ENCODE data around the gene ALG1.

ALG1 gene, protein sequence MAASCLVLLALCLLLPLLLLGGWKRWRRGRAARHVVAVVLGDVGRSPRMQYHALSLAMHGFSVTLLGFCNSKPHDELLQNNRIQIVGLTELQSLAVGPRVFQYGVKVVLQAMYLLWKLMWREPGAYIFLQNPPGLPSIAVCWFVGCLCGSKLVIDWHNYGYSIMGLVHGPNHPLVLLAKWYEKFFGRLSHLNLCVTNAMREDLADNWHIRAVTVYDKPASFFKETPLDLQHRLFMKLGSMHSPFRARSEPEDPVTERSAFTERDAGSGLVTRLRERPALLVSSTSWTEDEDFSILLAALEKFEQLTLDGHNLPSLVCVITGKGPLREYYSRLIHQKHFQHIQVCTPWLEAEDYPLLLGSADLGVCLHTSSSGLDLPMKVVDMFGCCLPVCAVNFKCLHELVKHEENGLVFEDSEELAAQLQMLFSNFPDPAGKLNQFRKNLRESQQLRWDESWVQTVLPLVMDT

DNA sequence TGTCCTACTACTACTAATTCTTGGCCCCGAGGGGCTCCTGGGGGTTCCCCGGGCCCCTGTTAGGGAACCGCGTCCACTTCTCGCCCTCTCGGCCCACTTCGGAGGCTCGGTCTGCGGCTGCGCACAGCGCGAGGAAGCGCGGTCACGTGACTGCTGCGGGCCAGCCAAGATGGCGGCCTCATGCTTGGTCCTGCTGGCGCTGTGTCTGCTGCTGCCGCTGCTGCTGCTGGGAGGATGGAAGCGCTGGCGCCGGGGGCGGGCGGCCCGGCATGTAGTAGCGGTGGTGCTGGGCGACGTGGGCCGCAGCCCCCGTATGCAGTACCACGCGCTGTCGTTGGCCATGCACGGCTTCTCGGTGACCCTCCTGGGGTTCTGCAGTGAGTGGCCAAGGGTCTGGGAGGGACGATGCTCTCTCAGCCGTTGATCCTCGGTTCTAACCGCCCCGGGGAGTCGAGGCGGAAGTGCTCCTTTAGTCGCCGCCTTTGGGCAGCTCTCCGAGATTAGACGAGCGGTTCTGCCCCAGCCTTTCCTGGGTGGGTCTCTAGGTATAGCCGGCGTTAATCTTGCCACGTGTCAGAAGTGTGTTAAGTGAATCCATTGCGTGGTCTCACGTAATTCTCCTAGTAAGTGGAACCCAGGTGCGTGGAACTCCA, at the start of gene ALG1:
Gene ALG1, plus strand, starts transcription at position 163 of the 653 bp plus-strand sequence. Its CDS starts 7 bp downstream, at position 170.
- DNase-seq (ENCODE audit: low read depth) = peak; percentile 33

DNA sequence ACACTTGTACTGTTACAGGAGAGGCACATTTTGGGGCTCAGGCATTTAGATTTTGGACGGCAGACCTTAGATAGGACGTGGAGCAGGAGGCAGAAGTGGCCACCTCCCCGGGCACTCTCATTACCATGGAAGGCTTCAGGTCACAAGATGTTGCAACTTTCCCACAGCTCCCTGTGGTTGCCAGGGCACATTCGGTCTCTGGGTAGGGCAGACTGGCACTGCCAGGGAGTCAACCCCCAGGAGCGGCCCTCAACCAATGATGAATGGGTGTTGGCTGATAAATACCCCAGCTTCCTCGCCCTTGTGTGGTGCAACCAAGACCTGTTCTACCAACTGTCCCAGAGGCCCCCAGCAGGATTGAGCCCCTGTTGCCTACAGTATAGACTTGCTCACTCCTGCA, 49.1 kb upstream of the ALG1 start:
- DNase-seq (ENCODE audit: low read depth) = no peak

DNA sequence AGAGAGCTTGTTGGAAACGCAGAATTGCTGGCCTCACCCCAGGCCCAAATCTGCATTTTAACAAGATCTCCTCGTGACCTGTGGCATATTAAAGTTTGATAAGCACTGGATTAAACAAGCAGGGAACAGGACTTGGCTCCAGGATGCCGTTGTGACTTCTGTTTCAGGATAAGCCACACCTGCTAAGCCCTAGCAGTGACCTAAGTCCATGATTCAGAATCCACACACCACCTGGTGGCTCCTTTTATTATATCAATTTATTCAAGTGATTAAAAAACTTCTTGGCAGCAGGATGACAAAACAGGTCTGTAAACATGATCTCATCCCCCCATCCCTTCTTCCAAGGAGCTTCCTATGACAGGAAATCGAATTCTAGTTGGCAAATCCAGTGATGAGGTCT, 47.0 kb upstream of the ALG1 start:
- no peak for DNase-seq (ENCODE audit: low read depth)

DNA sequence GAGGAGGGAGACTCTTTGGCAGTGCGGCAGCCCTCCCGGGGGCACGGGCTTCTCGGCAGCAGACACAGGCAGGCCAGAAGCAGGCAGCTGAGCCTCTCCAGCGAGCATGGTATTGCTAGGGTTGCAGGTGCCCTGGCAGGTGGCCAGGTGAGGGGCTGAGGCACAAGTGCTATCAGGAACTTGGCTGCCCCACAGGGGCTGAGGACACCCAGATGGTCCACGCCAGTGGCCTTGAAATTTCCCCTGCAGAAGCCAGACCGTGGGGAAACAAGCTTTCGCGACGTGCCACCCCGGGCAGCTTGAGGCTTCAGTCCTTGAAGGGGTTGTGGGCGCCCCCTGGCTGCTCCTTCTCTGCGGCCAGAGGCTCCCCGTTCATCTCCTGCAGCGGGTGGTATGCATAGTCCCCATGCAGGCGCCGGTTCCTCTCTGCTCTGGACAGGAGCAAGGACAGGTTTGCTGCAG, 46.4 kb upstream of the ALG1 start:
- no peak for DNase-seq (ENCODE audit: low read depth)

DNA sequence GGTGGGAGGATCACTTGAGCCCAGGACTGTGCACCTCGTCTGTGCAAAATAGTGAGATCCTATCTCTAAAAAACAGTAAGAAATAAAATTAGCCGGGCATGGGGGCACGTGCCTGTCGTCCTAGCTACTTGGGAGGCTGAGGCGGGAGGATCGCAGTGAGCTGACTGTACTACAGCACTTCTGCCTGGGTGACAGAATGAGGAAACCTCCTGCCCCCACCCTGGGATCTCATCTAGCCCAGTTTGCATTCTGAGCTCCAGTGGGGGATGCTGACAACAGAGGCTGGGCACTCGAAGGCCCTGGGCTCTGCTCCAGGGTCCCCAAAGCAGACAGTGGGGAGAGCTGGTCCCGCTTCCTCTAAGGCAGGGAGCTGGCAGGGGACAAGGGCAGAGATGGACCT, 45.0 kb upstream of the ALG1 start:
- no peak for DNase-seq (ENCODE audit: low read depth)

DNA sequence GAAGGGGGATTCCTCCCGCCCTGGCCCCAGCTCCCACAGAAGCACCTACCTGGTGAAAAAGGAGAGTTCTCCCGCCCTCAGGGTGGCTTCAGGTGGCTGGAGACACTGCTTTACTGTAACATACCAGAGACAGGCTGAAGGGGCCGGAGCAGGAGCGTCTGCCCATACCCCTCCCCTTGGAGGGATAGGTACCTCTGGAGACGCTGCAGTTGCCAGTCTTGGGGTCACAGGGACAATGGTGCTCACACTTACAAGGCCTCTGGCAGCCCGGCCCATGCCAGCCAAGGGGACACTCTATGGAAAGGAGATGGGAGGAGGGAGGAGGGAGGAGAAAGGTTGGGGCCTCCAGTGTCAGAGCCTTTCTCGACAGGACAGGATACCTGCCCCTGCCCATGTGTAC, 44.6 kb upstream of the ALG1 start:
- no peak for DNase-seq (ENCODE audit: low read depth)

DNA sequence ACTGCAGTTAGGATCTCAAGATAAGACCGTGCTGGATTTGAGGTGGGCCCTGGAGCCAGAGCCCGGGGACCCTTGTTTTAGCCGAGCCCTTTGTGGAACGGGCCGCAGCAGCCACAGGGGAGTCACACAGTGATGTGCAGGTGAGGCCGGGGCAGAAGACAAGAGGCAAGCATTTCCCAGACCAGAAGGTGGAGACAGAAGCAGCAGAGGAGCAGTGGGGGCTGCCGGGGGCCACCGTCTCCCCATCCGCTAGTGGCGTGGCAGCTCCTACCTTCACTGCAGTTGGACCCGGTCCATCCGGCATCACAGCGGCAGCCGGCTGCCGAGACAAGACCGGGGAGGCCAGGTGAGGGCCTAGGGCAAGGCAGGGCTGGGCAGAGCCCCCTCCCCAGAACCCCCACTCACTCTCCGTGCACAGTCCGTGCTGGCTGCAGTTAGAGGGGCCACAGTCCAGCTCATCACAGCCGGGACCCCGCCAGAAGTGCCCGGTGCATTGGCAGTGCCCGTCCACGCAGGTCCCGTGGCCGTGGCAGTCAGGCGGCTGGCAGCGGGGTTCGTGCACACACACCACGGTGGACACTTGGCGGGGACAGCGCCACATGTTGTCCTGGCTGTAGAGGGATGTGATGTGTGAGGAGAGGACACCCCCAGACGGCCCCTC, 43.9 kb upstream of the ALG1 start:
- DNase-seq (ENCODE audit: low read depth) = no peak

DNA sequence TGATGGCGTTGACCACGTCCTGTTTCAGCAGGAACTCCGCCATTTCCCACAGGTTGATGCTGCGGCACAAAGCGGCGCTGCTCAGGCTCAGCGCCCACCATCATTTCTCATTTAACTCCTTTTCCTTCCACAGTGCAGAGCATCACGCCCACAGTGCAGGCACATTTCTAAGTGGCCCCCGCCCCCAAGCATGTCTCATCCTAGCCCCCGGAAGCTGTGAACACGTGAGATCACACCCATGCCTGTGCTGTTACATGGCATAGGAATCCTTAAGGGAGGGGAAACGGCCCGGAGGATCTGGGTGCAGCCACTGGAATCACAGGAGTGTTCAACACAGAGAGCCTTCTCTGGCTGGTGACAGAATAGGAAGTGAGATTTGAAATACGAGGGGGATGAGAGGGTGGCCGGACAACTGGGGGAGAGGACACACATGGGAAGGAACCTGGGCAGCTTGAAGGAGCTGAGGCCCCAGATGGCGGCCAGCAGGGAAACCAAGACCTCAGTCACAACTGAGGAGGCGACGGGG, 42.6 kb upstream of the ALG1 start:
- no peak for DNase-seq (ENCODE audit: low read depth)

DNA sequence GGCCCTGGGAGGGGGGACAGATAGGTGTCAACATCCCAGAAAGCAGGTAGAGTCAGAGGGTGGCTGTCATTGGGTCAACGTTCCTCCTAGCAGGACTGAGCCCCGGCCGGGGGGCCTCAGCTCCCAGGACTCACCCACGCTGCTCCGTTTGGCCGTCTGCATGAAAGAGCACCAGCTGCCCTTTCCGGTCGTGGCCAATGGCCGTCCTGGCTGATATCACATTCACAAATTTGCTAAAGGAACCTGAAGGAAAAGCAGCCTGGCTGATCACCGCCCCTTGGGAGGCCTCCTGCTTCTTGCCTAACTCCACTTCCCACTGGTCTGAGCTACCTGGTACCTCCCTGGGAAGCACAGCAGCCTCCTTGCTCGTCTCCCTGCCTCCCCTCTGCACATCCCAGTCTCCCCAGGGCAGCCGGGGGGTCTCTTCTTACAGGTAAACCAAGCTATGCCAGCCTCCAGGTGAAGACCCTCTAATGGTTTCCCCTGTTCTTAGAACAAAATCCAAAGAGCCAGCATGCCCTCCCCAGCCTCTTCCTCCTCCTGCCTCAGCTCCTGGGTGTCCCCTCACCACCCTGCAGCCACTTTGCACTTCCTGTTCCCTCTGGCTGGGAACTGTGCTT, 41.3 kb upstream of the ALG1 start:
- DNase-seq (ENCODE audit: low read depth) = no peak

DNA sequence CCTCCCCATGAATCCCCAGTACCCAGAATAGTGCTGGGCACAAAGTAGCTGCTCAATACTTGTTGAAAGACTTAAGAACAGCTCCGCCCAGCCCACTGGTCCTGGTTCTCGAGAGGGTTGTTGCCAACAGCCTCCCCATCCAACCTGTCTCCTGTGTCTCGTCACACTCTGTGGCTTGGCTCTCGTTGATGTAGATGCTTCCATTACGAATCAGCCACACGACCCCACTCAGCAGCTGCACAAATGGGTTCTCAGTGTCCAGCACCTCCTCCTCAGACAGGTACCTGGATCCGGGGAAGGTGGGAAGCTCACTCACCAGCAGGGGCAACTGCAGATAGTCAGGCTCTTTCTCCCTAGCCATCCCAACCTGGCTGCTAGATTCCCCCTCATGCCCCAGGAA, 40.0 kb upstream of the ALG1 start:
- DNase-seq (ENCODE audit: low read depth) = no peak

DNA sequence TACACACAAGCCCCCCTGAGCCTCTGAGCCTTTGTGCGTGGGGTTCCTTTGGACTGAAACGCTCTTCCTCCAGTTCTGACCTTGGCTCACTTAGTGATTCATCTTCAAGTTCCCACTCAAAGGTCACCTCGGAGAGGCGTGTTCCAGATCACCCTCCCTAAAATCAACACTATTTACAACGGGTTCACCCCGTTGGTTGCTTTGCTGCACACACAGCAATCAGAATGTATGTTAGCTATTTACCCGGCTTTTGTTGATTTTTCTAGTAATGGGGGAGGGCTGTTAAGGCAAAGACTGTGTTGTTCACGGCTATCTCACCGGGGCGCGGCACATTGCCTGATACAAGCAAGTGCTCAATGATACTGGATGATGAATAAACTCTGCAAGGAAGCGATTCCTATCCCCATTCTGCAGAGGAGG, 38.9 kb upstream of the ALG1 start:
- no peak for DNase-seq (ENCODE audit: low read depth)

DNA sequence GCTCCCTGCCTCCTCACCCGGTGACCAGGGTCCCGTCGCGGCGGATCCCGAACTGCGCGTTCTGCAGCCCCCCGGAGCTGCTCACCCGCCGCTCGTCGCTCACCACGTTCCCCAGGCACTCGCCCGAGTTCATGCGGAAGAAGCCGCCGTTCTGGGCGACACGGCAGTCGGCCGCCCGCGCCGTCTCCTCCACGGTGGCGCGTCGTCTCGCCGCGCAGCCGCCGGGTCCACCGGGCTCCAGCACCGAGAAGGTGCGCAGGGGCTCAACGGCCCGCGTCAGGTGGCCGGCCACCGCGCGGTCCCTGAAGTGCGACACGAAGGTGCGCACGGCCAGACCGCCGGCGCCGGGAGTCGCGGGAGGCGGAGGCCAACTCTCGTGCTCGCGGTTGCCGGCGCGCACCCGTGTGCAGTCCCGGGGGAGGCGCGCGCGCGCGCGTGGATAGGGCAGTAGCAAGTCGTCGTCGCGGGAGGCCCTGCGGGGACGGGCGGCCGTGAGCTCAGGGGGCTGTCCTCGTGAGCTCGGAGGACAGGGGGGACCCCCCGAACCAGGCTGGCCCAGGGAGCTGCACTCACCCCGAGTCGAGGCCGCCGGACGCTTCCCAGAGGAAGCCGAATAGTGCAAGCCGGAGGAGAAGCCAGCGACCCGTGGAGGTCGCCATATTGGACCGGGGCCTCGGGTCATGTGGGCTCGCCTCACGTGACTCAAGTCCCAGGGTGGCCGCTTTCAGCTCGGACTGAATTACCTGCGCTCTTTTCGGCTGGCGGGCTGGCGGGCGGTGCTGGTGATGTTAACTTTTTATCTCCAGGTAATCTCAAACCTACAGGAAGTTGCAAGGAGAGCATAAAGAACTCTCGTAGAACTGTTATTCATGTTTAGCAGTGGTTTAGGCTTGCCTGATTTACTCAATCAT, 38.1 kb upstream of the ALG1 start, which contains the start of gene NAGPA:
Gene NAGPA, minus strand, starts transcription at position 680 of the 911 bp plus-strand sequence. Its CDS starts 21 bp downstream, at position 659.
- peak; percentile 49 for DNase-seq (ENCODE audit: low read depth)

DNA sequence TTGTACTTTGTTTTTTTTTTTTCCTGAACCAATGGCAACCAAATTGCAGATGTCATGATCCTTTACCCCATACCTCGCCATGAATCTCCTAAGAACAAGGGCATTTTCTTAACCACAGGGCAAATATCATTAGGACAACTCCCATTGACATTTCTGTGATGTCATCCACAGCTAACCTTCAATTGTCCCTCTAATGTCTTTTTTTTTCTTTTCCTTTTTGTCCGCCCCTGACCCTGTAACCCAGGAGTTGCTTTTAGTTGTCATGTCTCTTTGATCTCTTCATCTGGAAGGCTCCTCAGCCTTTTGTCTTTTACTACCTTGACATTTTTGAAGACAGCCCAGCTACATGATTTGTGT, 37.5 kb upstream of the ALG1 start:
- no peak for DNase-seq (ENCODE audit: low read depth)

DNA sequence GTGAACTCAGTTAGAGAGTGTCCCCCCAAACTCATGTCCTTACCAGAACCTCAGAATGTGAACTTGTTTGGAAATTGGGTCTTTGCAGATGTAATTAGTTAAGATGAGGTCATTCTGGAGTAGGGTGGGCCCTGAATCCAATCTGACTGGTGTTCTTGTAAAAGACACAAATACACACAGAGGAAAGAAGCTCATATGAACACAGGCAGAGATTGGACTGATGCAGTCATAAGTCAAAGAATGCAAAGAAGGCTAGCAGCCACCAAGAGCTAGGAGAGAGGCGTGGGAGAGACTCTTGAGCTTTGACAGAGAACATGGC, 35.8 kb upstream of the ALG1 start:
- no peak for DNase-seq (ENCODE audit: low read depth)

DNA sequence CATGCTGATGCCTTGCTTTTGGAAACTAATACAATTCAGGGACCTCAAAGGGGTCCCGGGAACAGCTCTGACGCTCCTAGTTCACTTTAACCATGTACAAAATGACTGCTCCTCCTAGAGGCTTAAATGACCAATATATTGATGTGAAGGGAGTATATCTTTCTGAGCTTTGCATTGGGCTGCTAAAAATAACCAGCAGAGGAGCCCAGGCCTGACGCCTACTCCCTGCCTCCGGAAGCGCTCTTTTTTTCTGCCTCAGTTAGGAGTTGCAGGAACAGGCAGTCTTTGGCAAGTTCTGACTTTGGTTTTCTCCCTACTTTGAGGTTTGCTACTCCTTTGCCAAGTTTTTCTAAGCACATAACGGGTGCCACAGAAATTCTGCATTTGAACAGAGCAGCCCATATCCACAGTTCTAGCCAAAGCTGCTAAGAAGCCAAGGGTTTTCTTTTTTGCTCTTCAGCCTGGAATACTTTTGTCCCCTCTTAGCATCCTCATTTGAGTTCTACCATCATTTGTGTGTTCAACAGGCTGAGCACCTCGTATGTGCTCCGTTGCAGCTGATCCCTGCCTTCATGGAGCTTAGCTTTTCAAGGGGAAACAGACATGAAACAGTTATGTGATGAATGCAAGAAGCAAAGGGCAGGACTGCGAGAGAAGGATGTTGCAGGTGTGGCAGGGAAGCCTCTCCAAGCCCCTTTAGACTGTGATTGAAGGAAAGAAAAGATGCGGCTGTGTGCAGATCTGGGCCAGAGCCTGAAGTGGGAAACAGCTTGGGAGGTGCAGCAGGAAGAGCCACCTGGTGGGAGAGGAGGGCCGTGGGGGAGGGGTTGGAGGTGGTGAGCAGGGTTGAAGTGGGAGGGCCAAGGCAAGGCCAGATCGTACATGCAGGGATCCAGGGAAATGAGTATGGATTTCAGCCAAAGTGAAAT, 35.2 kb upstream of the ALG1 start:
- no peak for DNase-seq (ENCODE audit: low read depth)

DNA sequence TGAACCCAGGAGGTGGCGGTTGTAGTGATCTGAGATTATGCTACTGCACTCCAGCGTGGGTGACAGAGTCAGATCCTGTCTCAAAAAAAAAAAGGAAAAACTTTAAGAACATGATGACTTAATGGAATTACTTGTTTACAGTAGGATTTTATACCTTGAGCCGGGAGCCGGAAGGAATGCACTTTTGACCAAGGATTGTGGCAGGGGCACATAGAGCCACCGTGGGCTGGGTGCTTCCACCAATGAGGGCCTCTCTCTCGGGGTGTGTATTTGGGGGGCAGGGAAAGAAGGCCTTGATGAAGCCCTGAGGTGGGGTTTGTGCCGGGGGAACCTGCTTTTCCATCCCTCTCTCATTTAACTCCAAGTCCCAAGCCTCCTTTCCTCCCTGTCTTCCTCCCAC, 31.2 kb upstream of the ALG1 start:
- no peak for DNase-seq (ENCODE audit: low read depth)

DNA sequence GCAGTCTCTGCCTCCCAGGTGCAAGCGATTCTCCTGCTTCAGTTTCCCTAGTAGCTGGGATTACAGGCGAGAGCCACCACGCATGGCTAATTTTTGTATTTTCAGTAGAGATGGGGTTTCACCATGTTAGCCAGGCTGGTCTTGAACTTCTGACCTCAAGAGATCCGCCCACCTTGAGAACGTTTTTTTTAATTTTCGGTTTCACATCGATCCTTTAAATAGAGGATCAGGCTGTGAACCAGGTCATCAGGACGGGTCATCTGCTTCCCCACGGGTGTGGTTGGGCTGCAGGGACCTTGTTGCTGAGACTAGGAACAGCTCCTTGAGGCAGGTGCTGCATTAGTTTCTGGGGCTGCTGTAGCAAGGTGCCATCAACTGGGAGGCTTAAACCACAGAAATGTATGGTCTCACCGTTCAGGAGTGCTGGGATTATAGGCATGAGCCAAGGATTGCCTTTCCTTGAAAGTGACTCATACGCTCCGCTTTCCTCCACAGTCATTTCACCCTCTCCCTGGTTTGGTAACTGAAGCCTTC, 30.0 kb upstream of the ALG1 start:
- peak; percentile 40 for DNase-seq (ENCODE audit: low read depth)

DNA sequence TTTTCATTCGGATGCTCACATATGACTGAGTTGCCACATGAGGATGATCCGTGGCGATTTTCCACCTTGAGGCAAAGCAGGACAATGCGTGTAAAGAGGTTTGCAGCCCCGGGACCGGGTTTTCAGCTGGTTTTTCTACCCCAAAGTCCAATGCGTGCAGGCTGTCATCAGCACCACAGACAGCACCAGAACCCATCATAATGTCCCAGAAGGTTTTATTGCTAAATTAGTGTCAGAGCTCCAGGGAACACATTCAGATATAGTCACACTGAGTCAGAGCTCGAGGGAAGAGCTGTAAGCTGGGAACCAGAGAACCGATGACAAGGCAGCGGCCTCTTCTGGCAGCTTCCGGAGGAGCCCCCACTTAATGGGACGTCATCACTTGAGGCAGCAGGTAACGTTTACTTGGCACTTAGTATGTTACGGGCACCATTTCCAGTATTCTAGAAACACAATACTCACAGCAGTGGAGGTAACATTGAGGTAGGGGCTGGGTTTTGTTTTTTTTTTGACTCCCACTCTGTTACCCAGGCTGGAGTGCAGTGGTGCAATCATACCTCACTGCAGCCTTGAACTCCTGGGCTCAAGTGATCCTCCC, 29.0 kb upstream of the ALG1 start:
- DNase-seq (ENCODE audit: low read depth) = no peak

DNA sequence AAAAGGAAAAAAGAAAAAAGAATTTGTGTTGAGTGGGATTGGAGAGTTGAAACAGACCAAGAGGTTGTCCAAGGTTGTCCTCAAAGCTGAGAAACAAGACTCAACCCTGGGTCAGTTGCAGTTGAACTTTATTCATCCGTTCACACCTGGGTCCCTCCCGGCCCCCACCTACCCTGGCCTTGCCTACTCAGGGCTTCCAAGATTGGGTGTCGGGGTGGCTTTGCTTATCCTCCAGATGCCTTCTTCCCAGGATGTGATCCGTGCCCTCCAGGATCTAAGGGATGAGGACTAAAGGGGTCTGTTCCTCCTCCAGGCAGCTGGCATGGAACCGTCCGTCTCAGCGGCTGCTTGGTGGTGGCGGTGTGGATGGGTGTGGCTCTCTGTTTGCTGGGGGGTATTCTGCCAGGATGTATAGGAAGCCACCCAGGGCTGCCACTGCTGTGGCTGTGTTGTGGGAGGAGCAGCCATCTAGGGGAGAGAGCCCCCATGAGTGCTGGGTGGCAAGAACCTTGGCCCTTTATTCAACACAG, 27.6 kb upstream of the ALG1 start:
- DNase-seq (ENCODE audit: low read depth) = no peak
